ENCODE results near the gene STOX1.
"Not testable (repeated sequence)": the region's sequence is repeated elsewhere in the genome, so short reads cannot be mapped to it uniquely, and the experiment has no call there.

STOX1 gene

DNA sequence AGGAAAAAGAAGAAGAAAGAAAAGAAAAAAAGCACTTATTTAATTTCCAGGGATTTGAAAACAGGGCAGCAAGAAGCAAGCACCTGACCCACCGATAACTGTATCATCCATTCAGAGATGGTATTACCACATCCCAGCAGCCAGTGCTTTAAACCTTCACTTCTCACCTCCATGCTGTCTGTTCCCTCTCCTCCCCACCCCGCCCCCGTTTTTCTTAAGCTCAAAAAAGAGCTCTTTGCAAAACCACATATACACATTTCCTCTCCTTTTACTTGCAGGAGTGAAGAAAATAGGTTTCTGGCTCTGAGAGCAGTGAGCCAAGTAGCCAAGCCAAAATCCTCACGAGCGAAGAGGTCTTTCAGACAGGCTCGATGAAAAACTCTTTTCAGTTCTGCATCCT lies 2.2 kb downstream of the STOX1 start:
- DNase-seq (ENCODE audit: low read depth in 4 of 4, low spot score in 1 of 4): no peak

DNA sequence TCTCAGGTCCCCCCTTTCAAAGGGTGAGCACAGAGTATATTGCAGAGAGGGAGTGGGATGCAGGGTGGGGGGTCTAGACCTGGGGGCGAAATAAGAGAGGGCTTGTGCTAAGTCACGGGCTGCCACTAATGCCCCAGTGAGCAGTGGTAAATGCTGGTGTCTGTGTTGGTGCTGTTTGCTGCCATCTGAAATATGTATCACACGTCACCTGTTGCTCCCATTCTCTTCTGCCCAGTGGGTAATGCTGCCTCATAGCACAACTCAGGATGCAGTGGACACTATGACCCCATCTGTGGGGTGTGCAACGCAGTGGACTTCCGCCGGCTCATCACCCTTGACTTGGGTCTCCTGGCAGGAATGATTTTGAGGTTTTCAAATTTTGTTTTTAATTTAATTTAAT lies 2.6 kb downstream of the STOX1 start:
- no peak for DNase-seq (ENCODE audit: low read depth in 4 of 4, low spot score in 1 of 4)

DNA sequence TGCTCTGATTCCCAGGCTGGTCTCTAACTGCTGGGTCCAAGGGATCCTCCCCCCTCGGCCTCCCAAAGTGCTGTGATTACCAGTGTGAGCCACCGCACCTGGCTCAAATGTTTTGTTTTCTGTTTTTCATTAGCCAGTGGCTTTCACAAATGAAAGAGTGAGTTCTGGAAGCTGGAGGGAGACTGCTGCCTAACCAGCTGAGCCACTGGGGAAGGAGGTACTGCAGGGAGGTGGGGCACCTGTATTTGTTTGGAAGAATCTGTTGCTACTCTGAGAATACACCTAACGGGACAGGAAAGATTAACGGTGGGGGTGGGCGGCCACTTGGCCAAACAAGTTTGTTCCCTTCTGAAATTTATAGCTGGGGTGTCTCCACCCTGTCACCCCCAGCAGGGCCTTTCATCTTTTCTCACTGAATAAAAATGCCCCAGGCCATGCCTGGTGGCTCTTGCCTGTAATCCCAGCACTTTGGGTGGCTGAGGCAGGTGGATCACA lies 4.7 kb downstream of the STOX1 start:
- no peak for DNase-seq (ENCODE audit: low read depth in 4 of 4, low spot score in 1 of 4)

DNA sequence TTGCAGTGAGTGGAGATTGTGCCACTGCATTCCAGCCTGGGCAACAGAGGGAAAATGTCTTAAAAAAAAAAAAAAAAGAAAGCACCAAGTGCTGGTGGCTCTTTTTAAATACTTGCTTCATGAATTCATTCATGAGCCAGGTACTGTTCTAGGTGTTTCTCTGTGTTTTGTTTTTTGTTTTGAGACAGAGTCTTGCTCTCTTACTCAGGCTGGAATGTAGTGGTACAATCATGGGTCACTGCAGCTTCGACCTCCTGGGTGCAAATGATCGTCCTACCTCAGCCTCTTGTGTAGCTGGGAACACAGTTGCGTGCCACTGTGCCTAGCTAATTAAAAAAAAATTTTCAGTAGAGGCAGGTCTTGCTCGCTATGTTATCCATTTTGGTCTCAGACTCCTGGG lies 5.3 kb downstream of the STOX1 start:
- DNase-seq (ENCODE audit: low read depth in 4 of 4, low spot score in 1 of 4): no peak

DNA sequence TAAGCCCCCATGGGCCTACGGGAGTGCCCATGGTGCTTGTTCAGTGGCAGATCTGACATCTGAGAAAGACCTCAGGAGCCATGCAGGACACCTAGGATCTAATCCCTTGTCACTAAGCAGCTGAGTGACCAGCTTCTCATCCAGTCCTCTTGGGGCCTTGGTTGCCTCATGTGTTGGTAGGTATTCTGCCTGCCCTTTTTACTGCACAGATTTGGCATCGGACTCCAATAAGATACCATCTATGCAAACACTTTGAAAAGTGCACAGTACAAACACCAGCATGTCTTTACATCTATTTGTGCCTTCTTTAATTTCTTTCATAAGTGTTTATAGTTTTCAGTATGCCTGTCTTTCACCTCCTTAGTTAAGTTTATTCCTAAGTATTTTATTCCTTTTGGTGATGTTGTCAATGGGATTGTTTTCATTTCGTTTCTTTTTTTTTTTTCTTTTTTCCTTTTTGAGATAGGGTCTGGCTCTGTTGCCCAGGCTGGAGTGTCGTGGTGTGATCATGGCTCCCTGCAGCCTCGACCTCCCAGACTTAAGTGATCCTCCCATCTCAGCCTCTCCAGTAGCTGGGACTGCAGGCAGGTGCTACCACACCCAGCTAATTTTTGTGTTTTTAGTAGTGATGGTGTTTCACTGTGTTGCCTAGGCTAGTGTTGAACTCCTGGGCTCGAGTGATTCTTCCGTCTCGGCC lies 10.4 kb downstream of the STOX1 start:
- no peak for DNase-seq (ENCODE audit: low read depth in 4 of 4, low spot score in 1 of 4)

DNA sequence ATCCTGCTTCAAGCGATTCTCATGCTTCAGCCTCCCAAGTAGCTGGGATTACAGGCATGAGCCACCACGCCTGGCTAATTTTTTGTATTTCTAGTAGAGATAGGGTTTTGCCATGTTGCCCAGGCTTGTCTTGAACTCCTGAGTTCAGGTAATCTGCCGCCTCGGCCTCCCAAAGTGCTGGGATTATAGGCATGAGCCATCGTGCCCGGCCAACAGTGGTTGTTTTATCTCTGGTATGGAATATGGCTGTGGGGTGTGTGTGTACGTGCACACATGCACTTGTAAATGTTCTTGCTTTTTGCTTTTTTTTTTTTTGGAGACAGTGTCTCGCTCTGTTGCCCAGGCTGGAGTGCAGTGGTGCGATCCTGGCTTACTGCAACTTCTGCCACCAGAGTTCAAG lies 13.3 kb downstream of the STOX1 start:
- not testable (repeated sequence) for DNase-seq (ENCODE audit: low read depth in 4 of 4, low spot score in 1 of 4)

DNA sequence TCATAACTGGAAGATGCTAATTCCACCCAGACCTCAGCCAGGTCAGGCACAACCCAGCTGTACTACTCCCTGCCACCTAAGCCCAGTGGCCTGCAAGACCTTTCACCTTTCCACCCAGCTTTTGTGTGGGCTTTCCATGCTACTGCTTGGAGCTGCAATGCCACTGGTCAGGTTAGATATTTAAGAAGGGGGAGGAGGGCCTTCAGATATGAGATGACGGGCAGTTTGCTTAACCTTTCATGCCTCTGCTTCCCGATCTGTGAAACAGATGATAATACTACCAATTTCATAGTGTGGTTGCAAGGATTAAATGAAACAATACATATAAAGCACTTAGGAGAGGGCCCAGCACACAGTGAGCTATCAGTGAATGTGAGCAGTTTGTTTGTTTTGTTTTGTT lies 20.9 kb downstream of the STOX1 start:
- no peak for DNase-seq (ENCODE audit: low read depth in 4 of 4, low spot score in 1 of 4)

DNA sequence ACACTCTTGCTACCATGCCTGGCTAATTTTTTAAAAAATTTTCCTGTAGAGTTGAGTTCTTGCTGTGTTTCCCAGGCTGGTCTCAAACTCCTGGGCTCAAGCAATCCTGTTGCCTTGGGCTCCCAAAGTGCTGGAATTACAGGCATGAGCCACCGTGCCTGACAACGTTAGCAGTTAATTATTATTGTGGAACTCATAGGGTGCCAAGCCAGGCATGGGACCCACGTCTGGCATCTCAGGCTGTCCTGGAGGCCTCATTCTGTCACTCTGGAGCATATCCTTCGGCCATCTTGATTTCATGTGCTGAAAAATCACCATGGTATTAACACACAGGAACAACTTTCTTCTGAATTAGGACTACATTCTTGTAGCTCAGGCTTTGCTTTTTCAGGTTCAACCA lies 21.5 kb downstream of the STOX1 start:
- DNase-seq (ENCODE audit: low read depth in 4 of 4, low spot score in 1 of 4): no peak

DNA sequence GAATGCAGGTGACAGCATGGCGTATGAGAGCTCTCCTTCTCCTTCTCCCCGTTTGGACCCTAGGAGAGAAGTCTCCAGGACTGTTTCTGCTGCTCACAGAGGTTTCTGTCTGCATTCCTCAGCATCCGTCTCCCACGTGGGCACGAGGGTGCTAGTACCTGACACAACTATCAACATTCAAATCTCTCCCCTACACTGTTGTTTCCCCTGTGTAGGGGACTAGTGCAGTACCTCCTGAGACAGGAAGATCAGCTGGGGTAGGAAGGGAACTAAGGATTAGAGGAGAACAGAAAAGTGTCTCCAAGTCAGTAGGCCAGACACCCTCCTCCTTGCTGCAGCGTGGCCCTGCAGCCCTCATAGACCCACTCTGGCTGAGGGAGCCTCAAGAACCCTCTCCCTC lies 29.0 kb downstream of the STOX1 start:
- DNase-seq (ENCODE audit: low read depth in 4 of 4, low spot score in 1 of 4): no peak

DNA sequence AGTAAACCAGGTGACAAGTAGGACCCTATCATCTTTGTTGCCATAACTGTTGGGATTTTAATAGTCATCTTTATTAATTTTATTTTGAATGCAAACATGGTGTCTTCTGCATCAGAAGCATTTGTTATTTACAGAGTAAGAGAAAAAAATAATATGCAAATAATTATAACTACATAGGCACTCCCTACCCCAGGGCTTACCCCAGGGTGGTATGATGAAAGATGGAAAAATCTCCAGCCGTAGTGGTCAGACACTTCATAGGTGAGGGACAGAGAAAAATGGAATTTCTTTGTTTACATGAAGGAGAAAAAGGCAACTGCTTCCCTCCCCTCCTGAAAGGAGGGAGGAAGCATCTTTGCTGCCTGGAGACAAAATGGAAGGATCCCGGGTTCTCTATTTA lies 29.7 kb downstream of the STOX1 start:
- no peak for DNase-seq (ENCODE audit: low read depth in 4 of 4, low spot score in 1 of 4)

DNA sequence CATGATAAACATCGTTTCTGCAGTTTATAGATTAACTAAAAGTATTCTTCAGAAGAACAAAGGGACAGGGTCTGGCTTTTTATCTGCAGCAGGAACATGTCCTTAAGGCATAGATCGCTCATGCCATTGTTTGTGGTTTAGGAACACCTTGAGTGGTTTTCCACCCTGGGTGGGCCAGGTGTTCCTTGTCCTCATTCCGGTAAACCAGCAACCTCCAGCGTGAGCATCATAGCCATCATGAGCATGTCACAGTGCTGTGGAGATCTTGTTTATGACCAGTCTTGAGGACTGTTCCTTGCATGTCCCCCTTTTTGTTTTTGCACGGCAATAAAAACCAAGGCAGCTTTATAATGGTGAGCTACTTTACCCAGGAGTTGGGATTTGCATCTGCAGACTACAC lies 33.9 kb downstream of the STOX1 start:
- no peak for DNase-seq (ENCODE audit: low read depth in 4 of 4, low spot score in 1 of 4)

DNA sequence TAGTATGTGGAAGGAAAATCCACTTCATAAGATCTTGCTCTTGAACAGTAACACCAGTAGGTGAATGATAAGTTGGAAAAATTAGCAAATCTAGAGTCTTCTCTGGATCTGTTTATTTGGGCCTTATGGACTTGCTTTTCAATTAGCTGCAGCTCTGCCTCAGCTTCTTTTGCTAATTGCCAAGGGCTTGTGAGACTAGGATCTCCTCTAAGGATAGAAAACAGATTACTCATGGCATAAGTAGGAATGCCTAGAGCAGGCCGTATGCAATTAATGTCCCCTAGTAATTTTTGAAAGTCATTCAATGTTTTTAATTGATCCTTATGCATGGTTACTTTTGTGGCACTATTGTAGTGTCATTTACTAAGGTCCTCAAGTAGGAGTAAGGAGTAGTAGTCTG lies 37.3 kb downstream of the STOX1 start:
- no peak for DNase-seq (ENCODE audit: low read depth in 4 of 4, low spot score in 1 of 4)

DNA sequence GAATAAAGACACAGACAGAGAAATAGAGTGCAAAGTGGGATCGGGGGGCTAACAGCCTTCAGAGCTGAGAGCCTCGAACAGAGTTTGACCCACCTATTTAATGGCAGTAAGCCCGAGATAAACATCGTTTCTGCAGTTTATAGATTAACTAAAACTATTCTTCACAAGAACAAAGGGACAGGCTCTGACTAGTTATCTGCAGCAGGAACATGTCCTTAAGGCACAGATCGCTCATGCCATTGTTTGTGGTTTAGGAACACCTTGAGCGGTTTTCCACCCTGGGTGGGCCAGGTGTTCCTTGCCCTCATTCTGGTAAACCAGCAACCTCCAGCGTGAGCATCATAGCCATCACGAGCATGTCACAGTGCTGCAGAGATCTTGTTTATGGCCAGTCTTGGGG lies 40.8 kb downstream of the STOX1 start:
- DNase-seq (ENCODE audit: low read depth in 4 of 4, low spot score in 1 of 4): not testable (repeated sequence)

DNA sequence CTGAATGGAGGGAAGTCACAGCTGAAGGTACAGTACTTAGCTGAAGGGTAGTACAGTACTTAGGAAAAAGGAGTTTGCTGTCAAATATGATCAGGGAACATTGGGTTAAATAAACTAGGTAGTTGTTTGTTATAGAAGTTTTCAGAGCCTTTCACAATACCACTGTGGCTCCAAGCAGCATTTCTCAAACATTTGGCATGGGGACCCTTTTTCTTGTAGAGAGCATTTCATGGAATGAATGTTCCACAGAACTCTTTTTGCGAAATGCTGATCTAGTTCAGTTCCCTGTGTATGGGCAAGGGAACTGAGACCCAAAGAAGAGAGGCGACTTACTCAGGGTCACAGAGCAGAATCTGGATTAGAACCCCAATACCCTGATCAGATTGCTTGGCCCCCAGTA lies 42.3 kb downstream of the STOX1 start:
- no peak for DNase-seq (ENCODE audit: low read depth in 4 of 4, low spot score in 1 of 4)

DNA sequence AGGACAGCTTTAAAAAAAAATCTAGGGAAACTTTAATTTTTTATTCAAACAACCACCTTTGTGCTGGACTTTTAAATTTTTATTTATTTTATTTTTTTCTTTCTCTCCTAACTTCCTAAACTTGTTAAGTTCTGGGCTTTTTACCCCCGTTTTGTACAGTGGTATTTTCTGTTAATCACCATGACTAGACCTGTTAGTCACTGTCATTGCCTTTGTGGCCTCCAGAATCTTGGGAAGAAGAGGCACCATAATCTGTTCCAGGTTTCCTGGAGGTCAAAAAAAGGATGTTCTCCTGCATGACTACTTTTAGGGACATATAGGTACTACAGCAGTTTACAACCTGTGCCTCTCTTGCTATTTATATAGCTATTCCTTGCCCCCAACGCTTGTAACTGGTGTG lies 42.7 kb downstream of the STOX1 start:
- DNase-seq (ENCODE audit: low read depth in 4 of 4, low spot score in 1 of 4): no peak

DNA sequence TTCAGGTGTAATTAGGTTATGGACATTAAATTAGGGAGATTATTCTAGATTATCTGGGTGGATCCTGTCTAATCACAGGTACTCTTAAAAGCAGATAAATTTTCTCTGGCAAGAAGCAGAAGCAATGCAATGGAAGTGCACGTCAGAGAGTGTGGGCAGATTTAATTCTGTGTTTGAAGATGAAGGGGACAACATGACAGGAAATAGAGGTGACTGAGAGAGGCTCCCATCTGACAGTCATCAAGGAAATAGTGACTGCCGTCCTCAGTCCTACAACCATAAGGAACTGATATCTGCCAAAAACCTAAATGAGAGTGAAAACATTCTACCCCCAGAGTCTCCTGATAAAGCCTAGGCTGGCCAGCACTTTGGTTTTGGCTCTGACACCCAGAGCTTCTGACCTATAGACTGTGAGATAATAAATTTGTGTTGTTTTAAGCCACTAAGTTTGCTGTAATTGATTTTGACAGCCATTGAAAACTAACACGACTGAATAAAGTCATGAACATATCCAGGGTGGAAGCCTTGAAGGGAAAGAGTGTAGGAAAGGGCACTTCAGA lies 43.3 kb downstream of the STOX1 start:
- DNase-seq (ENCODE audit: low read depth in 4 of 4, low spot score in 1 of 4): no peak

DNA sequence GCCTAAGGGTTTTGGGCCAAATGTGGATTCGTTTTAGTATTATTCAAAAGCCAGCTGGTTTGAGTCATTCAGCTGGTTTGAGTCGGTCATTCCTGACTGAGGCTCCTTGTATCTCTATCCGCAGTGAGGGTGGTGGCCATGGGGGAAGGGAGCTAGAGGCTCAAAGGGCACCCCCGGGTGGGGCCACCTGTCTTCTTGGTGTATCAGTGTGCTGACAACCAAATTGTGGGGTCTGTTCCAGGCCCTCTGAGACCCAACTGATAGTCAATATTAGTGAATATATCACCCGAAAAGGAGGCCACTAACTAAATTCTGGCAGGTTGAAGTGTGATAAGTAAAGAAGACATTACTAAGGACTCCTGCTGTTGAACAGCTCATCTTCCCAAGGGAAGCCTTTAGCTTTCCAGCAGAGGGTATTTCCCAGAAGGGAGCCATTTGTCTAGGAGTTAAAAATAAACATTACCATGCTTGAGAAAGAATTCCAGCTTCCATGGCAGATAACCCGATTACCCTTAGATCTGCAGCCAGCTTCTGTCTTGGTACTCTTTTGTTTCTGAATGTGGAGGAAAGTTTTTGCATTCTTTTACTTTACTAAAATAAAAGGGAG lies 43.9 kb downstream of the STOX1 start:
- no peak for DNase-seq (ENCODE audit: low read depth in 4 of 4, low spot score in 1 of 4)

DNA sequence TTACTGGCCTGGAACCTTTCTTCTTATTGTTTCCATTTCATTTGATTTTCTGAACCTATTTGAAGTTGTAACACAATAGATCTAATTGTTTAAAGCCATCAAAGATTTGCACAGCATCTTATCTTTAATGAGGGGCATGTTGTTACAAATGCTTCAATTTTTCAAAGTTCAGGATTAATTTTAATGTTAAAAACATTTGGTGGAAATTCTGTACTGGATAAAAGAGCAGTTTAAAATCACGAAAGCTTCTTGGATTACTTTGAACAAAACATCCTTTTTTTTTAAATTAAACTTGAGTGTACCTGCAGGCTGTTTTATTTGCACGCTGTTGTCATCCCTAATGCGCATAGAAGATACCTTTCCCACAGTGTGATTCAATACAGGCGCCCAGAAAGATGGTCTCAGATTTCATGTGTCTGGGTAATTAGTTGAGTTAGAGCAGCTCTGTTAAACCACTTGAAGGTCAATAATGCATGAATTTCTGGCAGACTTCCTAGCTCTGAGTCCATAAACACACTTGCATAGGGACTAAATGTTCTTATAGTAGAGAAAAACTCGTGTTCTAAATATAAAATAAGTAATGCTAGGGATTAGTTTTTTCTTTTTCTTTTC lies 44.5 kb downstream of the STOX1 start:
- no peak for DNase-seq (ENCODE audit: low read depth in 4 of 4, low spot score in 1 of 4)

DNA sequence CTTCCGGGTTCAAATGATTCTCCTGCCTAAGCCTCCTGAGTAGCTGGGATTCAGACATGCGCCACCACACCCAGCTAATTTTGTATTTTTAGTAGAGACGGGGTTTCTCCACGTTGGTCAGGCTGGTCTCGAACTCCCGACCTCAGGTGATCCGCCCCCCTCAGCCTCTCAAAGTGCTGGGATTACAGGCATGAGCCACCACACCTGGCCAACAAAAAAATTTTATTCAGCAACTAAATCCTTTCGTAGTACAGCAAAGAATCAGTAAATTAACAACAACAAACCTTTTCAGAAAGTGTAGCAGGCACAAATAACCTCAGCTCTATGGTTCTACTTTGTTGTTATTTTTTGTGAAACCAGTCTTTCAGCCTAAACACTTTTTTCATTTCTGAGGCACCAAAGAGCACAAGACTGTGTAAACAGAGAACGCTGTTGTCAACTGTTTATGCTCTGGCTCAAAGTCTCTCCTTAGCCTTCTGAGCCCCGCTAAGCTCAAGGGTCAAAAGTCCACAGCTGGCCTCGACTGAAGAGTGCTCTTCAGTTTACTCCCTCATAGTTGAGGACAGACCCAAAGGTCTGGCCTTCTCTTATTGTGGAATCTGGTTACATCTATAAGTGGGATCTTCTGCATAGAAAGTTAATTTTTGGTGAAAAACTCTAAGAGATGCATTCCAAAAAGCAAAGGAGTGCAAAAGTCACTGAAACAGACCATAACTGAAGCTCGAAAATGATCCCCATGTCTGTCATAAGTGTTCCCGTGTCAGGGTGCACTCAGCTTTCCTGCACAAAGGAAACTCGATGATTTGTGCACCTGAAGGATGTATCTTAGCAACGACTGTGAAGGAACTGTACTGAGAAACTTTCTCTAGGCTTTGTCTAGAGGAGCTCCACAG lies 49.2 kb downstream of the STOX1 start:
- DNase-seq (ENCODE audit: low read depth in 4 of 4, low spot score in 1 of 4): no peak

DNA sequence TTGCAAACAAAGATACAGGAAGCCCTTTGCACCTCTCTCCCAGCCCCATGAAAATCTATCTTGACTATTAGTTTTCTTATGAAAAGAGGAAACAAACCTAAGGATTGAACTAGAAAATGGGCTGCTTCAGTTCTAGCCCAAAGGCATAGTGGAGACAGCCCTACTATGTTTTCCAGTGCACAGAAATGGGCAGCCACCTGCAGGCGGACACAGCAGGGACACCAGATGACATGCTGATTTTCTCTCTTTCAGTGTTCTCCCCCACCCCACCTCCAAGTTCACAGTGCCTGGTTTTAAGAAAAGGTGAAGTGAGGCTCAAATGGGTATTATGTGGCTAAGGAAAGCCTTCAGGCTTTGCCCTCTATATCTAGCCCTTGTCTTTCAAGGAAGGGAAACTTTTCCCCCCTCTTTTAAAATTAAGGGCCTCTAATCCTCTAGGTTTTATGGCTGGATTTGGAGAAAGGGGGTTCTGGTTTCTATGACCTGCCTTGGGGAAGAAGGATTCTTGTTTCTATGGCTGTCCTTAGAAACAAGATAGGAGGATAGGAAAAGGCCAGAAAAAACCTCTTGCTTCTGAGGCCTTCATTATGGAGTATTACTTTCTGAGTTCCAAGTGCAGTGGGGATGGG lies 50.3 kb downstream of the STOX1 start:
- DNase-seq (ENCODE audit: low read depth in 4 of 4, low spot score in 1 of 4): no peak

DNA sequence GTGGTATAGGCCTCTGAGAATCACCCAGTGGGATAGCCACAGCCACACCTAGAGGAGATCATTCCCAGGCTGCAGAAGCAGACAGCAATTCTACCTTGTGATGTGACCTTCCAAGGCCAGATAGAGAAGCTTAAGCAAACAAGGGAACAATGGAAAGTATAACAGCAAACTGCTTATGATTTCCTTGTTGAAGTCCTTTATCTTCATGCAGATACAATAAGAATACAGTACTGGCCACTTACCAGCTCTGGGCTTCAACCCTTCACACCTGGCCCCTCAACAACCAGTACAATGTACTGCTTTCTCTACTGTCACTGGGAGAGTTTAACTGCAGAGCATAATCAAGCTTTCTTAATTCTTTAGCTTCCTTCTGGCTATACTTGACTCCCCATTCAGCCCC lies 51.2 kb downstream of the STOX1 start:
- no peak for DNase-seq (ENCODE audit: low read depth in 4 of 4, low spot score in 1 of 4)

All from stimulated activated CD4-positive, alpha-beta T cell treated with anti-CD3 and anti-CD28 coated beads, Interleukin-1b, Interleukin-23, amount 100 ng/mL, for 24 hours (primary cell).